Measurements from ENCODE around the gene SLITRK2.

DNA sequence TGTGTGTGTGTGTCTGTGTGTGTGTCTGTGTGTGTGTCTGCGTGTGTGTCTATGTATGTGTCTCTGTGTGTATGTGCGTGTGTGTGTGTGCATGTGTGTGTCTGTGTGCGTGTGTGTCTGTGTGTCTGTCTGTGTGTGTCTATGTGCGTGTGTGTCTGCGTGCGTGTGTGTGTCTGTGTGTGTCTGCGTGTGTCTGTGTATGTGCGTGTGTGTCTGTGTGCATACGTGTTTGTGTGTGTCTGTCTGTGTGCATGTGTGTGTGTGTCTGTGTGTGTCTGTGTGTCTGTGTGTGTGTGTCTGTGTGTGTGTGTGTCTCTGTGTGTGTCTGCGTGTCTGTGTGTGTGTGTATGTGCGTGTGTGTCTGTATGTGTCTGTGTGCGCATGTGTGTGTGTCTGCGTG is 35.6 kb downstream of the SLITRK2 start:
- TF ChIP-seq POLR2A (IDR thresholded peaks at IDR 0.05) (no peak), POLR2AphosphoS5 (IDR thresholded peaks at IDR 0.05) (no peak)
